Rectal smooth muscle tissue (tissue), 1 donor: Measurements from ENCODE around the gene STAT3.
A peak's percentile ranks its signal among the peaks of the same experiment; 100 is the strongest.
"Not testable (repeated sequence)": the region's sequence is repeated elsewhere in the genome, so short reads cannot be mapped to it uniquely, and the experiment has no call there.

Experiments
- H3K27ac ChIP-seq: one replicate; pipeline ENCODE4 v1.7.0; 2013; ENCODE audit warnings: low read depth, low read length, inconsistent platforms
- H3K27me3 ChIP-seq: one replicate; pipeline ENCODE4 v1.7.0; 2013; ENCODE audit warnings: low read length; ENCODE audit not compliant: control insufficient read depth, insufficient read depth
- H3K36me3 ChIP-seq: one replicate; pipeline ENCODE4 v1.7.0; 2013; ENCODE audit warnings: low read length; ENCODE audit not compliant: control insufficient read depth, insufficient read depth
- H3K4me1 ChIP-seq: one replicate; pipeline ENCODE4 v1.7.0; 2013; ENCODE audit warnings: low read length; ENCODE audit not compliant: control insufficient read depth, insufficient read depth
- H3K4me3 ChIP-seq: one replicate; pipeline ENCODE4 v1.7.0; 2013; ENCODE audit warnings: low read length
- H3K9ac ChIP-seq: one replicate; pipeline ENCODE4 v1.7.0; 2013; ENCODE audit warnings: low read length

Gene STAT3

DNA sequence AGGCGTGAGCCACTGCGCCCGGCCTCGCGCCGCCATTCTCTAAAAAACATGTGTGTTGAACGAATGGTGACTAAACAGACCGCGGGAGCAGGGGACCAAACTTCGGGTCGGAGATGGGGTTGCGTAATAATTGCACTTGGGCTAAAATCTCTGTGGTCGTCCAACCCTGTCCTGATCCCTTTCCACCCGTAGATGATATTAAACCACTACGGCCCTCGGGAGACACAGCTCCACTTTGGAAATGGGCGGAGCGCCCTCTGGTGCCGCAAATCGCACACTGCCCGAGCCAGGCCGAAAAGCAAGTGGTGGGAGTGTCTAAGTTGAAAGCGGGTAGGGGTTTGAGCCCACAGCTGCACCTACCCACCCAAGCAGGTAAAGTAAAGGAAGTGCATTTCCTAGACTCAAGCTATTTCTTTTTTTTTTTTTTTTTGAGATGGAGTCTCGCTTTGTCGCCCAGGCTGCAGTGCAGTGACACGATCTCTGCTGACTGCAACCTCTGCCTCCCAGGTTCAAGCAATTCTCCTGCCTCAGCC lies 17.8 kb upstream of the STAT3 start:
- Histone ChIP-seq H3K4me3 (no peak overlapping the region), H3K9ac (no peak overlapping the region), H3K27me3 (no peaks in the 10 kb centered on the region), H3K27ac (peak overlapping the region; percentile 81), H3K4me1 (peaks cover 32% of the 10 kb centered on the region), H3K36me3 (peaks cover 11% of the 10 kb centered on the region)

DNA sequence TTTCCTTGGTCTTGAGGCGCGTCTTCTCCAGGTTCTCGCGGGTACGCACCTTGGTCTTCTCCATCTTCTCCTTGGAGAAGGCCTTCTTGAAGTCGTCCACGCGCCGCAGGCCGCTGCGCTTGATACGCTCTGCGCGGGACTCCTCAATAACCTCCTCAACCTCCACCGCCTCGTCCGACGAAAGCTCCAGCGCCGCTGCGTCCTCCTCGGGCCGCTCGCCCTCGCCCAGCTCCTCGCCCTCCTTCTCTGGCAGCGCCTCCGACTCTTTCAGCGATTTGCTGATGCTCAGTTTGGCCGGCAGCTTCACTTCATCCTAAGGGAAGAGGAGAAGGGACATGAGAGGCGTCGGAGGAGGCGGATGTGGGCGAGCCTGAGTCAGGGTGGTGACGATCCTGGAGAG lies 16.8 kb upstream of the STAT3 start:
- peaks cover 29% of the 10 kb centered on the region for H3K4me1 ChIP-seq
- no peak overlapping the region for H3K27ac ChIP-seq
- peaks cover 11% of the 10 kb centered on the region for H3K36me3 ChIP-seq
- H3K9ac ChIP-seq: no peak overlapping the region
- no peak overlapping the region for H3K4me3 ChIP-seq
- H3K27me3 ChIP-seq: no peaks in the 10 kb centered on the region

DNA sequence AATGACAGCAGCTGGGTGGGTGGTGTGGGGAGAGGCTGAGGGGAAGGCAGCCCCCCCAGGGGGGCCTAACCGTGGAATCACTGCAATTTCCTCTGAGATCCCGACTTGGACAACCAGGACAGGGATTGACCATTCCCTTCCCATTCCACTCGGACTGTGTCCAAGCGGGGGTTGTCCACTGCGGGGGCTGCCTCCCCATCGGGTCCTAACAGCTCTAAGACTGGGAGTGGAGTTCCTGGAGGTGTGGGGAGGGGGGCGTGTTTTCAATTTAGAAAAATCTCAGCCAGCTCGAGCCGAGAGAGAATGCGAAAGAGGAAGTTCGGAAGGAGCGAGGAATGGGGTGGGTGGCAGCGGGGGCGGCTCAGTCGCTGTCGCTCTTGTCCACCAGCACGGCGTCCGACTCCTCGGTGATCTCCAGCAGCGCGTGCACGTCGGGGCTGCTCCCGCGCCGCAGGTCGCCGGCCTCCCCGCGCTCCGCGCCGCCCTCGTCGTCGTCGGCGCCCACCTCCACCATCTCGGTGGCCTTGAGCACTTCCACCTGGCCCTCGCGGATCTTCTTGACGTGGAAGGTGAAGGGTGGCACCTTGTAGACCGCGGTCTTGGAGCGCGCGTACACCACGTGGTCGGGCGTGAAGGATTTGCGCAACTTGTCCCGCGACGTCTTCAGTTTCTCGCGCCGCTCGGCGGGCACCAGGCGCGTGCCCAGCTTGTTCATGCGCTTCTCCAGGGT lies 16.2 kb upstream of the STAT3 start:
- Histone ChIP-seq H3K4me1 (peaks cover 23% of the 10 kb centered on the region), H3K36me3 (peaks cover 11% of the 10 kb centered on the region), H3K4me3 (no peak overlapping the region), H3K27me3 (no peaks in the 10 kb centered on the region), H3K27ac (no peak overlapping the region), H3K9ac (no peak overlapping the region)

GRCh38 chr17:42403150-42403549 lies 14.9 kb upstream of the STAT3 start:
- Histone ChIP-seq H3K27me3 (no peaks in the 10 kb centered on the region), H3K4me3 (no peak overlapping the region), H3K36me3 (peaks cover 11% of the 10 kb centered on the region), H3K4me1 (peaks cover 22% of the 10 kb centered on the region), H3K27ac (no peak overlapping the region), H3K9ac (no peak overlapping the region)

GRCh38 chr17:42402117-42402516 lies 13.9 kb upstream of the STAT3 start:
- Histone ChIP-seq H3K27ac (peak overlapping the region; percentile 22), H3K36me3 (peaks cover 11% of the 10 kb centered on the region)

DNA sequence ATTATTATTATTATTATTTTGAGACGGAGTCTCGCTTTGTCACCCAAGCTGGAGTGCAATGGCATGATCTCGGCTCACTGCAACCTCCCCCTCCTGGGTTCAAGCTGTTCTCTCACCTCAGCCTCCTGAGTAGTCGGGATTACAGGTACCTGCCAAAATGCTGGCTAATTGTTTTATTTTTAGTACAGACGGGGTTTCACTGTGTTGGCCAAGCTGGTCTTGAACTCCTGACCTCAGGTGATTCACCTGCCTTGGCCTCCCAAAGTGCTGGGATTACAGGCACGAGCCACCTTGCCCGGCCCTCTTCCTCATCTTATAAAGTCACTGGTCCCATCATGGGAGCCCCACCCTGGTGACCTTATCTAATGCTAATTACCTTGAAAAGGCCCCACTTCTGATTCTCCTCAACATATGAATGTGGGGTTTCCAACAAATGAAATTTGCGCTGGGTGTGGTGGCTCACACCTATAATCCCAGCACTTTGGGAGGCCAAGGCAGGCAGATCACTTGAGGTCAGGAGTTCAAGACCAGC lies 12.7 kb upstream of the STAT3 start:
- H3K4me3 ChIP-seq, H3K27me3 ChIP-seq, H3K9ac ChIP-seq, H3K27ac ChIP-seq, H3K4me1 ChIP-seq: not testable (repeated sequence)
- H3K36me3 ChIP-seq: peaks cover 11% of the 10 kb centered on the region

More at GRCh38 chr17:42402117-42402516, 13.9 kb upstream of the STAT3 start:
- Histone ChIP-seq H3K27me3 (no peaks in the 10 kb centered on the region), H3K4me3 (no peak overlapping the region), H3K4me1 (peaks cover 16% of the 10 kb centered on the region), H3K9ac (no peak overlapping the region)

- no peaks in the 10 kb centered on the region for H3K27me3 ChIP-seq
- H3K4me1 ChIP-seq: peaks cover 7% of the 10 kb centered on the region
- H3K36me3 ChIP-seq: peaks cover 11% of the 10 kb centered on the region
- peak overlapping the region; percentile 37 for H3K27ac ChIP-seq
- H3K9ac ChIP-seq: no peak overlapping the region
- H3K4me3 ChIP-seq: no peak overlapping the region
Observed at GRCh38 chr17:42399948-42400843, 12.0 kb upstream of the STAT3 start.

- peaks cover 3% of the 10 kb centered on the region for H3K36me3 ChIP-seq
- H3K27ac ChIP-seq: no peak overlapping the region
- H3K27me3 ChIP-seq: no peaks in the 10 kb centered on the region
- H3K9ac ChIP-seq: no peak overlapping the region
- H3K4me1 ChIP-seq: peaks cover 7% of the 10 kb centered on the region
- no peak overlapping the region for H3K4me3 ChIP-seq
Observed at GRCh38 chr17:42399121-42399520, 10.9 kb upstream of the STAT3 start.

GRCh38 chr17:42395601-42396000 lies 7.4 kb upstream of the STAT3 start:
- H3K36me3 ChIP-seq, H3K9ac ChIP-seq, H3K4me1 ChIP-seq, H3K27me3 ChIP-seq, H3K27ac ChIP-seq, H3K4me3 ChIP-seq: not testable (repeated sequence)

DNA sequence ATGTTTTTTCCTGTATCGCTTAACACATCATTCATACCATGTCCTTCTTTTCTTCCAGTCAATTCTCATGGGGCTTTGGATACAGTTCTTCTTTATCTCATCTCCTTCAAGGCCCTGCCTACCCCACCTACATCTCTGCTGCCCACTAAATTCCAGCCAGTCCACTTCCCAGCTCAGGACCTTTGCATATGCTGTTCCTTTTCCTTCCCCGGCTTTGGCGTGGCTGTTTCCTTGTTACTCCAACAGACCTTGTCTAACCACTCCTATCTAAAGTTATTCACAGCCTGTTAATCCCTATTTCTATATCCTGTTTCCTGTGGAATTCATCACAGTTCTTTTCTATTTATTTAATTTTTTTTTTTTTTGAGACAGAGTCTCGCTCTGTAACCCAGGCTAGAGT lies 6.6 kb upstream of the STAT3 start:
- Histone ChIP-seq H3K9ac (no peak overlapping the region), H3K36me3 (no peaks in the 10 kb centered on the region), H3K27me3 (no peaks in the 10 kb centered on the region), H3K4me3 (no peak overlapping the region), H3K4me1 (peaks cover 4% of the 10 kb centered on the region), H3K27ac (no peak overlapping the region)

DNA sequence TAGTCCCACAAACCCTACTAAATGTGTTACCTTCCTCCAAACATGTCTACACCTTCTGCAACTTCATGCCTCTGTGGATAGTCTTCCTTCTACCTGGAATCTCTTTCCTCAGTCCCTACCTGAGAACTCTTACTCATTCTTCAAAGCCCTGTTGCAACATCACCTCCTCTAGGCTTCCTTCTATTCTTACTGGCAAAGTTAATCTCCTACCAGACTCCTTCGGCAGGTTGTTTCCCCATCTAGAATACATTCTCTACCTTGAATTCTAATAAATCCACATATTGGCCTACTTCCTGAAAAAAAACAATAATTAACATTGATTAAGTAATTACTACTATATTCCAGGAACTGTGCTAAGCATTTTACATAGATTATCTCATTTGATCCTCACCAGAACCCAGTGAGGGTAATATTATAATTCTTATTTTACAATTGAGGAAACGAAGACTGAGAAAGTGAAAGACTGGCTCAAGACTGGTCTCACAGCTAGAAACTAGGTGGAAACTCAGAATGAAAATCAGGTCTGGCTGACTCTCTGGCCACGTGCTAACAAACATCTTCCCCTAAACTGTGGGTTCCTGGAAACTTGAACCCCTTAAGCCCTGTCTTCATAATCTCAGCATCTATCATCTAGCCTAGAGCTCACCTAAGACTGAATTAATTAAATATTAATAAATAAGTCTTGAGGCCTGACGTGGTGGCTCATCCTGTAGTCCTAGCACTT lies 4.6 kb upstream of the STAT3 start:
- Histone ChIP-seq H3K36me3 (no peaks in the 10 kb centered on the region), H3K4me1 (no peaks in the 10 kb centered on the region), H3K4me3 (no peak overlapping the region), H3K9ac (no peak overlapping the region), H3K27me3 (no peaks in the 10 kb centered on the region), H3K27ac (no peak overlapping the region)

GRCh38 chr17:42391439-42391838 lies 3.2 kb upstream of the STAT3 start:
- H3K4me1 ChIP-seq, H3K27ac ChIP-seq, H3K36me3 ChIP-seq, H3K27me3 ChIP-seq, H3K9ac ChIP-seq, H3K4me3 ChIP-seq: not testable (repeated sequence)
